Hepatocyte (in vitro differentiated cells): ENCODE data around the gene UPF1.

ENCODE experiments used
- EZH2 ChIP-seq: fragments of 200-600 bp; sonication (generic); IDR thresholded peaks from 2 replicates; pipeline ENCODE4 v1.6.1; 2016; ENCODE audit warnings: antibody characterized with exemption, mild to moderate bottlenecking, borderline replicate concordance
- EZH2phosphoT487 ChIP-seq: fragments of 200-600 bp; sonication (generic); IDR thresholded peaks from one replicate; pipeline ENCODE4 v1.6.1; 2018; ENCODE audit warnings: antibody characterized with exemption, mild to moderate bottlenecking, low read depth, moderate library complexity; ENCODE audit not compliant: unreplicated experiment, severe bottlenecking
- TF ChIP-seq, protein P1 (sequence below): fragments of 200-600 bp; sonication (generic); IDR thresholded peaks from 2 replicates; pipeline ENCODE4 v1.5.1; 2016; ENCODE audit warnings: antibody characterized with exemption, mild to moderate bottlenecking; ENCODE audit not compliant: poor library complexity

DNA sequence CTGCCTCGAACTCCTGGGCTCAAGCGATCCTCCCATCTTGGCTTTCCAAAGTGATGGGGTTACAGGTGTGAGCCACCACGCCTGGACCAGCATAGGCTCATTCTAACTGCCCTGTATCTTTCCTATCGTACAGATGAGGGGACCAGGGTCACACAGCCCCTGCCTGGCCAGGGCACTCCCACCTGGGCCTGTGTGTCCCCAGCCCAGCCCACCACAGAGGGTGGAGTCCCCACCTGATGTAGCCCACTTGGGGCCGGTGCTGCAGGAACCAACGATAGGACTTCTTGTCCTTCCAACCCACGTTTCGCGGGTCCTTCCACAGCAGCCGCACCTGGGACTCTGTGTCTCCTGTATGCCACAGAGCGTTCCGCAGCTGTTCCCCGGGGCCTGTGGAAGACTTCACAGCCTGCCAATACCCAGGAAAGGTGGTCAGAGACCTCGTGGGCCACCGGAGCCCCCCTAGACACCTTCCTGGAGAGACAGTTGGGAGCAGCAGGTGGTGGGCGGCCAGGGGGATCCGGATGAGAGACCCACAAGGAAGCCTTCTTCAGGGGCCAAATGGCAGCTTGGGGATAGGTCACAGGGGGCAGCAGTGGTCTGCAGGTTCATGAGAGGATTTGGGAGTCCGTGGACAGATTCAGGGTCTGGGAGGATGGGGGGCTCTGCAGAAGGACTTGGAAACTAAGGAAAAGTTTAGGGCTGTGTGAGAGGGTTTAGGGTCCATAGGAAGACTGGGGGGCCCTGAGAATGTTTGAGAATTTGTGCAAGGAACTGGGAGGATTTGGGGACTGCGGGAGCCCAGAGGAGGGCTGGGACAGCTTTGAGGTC lies 47.6 kb upstream of the UPF1 start:
- TF ChIP-seq, protein P1, sequence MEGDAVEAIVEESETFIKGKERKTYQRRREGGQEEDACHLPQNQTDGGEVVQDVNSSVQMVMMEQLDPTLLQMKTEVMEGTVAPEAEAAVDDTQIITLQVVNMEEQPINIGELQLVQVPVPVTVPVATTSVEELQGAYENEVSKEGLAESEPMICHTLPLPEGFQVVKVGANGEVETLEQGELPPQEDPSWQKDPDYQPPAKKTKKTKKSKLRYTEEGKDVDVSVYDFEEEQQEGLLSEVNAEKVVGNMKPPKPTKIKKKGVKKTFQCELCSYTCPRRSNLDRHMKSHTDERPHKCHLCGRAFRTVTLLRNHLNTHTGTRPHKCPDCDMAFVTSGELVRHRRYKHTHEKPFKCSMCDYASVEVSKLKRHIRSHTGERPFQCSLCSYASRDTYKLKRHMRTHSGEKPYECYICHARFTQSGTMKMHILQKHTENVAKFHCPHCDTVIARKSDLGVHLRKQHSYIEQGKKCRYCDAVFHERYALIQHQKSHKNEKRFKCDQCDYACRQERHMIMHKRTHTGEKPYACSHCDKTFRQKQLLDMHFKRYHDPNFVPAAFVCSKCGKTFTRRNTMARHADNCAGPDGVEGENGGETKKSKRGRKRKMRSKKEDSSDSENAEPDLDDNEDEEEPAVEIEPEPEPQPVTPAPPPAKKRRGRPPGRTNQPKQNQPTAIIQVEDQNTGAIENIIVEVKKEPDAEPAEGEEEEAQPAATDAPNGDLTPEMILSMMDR = no peak
- TF ChIP-seq EZH2 = no peak
- no peak for TF ChIP-seq EZH2phosphoT487
